Fibroblast of lung (primary cell): ENCODE measurements around the gene ABAT.

ENCODE experiments used
- CTCF ChIP-seq, 2 donors: IDR thresholded peaks in 1 of 2; conservative IDR thresholded peaks in 1 of 2; 1 replicate in 1 of 2; 2 replicates in 1 of 2; pipeline ENCODE4 v1.5.1; 2011 to 2012; ENCODE audit warnings: low read length in 2 of 2, control low read depth in 1 of 2, inconsistent platforms in 1 of 2, low read depth in 1 of 2, mild to moderate bottlenecking in 1 of 2
- EZH2 ChIP-seq: IDR thresholded peaks from 2 replicates; pipeline ENCODE4 v1.5.1; 2012; ENCODE audit warnings: low read length, control low read depth, mild to moderate bottlenecking; ENCODE audit errors: missing control alignments

- TF ChIP-seq EZH2, result no peak
- TF ChIP-seq CTCF (conservative IDR thresholded peaks at IDR 0.05 in 1 of 2, IDR thresholded peaks at IDR 0.05 in 1 of 2; ENCODE audit: low read depth in 1 of 2, low read length in 2 of 2), result no peak
Observed at GRCh38 chr16:8785408-8785807, 111.0 kb downstream of the ABAT start.
